Activated T-helper 9 cell treated with anti-CD3 and anti-CD28 coated beads, Interleukin-2, amount 50 U/mL, for 16 hours (primary cell): ENCODE measurements around the gene AACS.
"Not testable (repeated sequence)": the region's sequence is repeated elsewhere in the genome, so short reads cannot be mapped to it uniquely, and the experiment has no call there.

Experiments
- DNase-seq: peaks from one replicate; pipeline ENCODE4 v3.0.0-alpha.2; 2020; ENCODE audit warnings: low read depth

Gene AACS

GRCh38 chr12:125057708-125058107, 7.5 kb upstream of the AACS start:
- no peak for DNase-seq

- DNase-seq, result no peak
Observed at GRCh38 chr12:125061229-125061628, 4.0 kb upstream of the AACS start.

- DNase-seq, result not testable (repeated sequence)
Observed at GRCh38 chr12:125063522-125063921, 1.7 kb upstream of the AACS start.

- DNase-seq, result no peak
Observed at GRCh38 chr12:125064492-125064891, 743 bp upstream of the AACS start.

GRCh38 chr12:125065919-125066570, 810 bp downstream of the AACS start:
- DNase-seq, result no peak

GRCh38 chr12:125068391-125068790, 3.2 kb downstream of the AACS start:
- no peak for DNase-seq

GRCh38 chr12:125069616-125070015, 4.4 kb downstream of the AACS start:
- no peak for DNase-seq

GRCh38 chr12:125070112-125070511, 4.9 kb downstream of the AACS start:
- DNase-seq, result no peak

GRCh38 chr12:125070661-125071390, 5.6 kb downstream of the AACS start:
- no peak for DNase-seq

GRCh38 chr12:125071456-125071855, 6.2 kb downstream of the AACS start:
- DNase-seq, result no peak

- no peak for DNase-seq
Observed at GRCh38 chr12:125072496-125072895, 7.3 kb downstream of the AACS start.

- DNase-seq, result not testable (repeated sequence)
Observed at GRCh38 chr12:125074294-125074693, 9.1 kb downstream of the AACS start.

- no peak for DNase-seq
Observed at GRCh38 chr12:125076103-125076502, 10.9 kb downstream of the AACS start.

- no peak for DNase-seq
Observed at GRCh38 chr12:125079084-125079483, 13.8 kb downstream of the AACS start.

- DNase-seq, result no peak
Observed at GRCh38 chr12:125079648-125080645, 14.7 kb downstream of the AACS start.

GRCh38 chr12:125081427-125081826, 16.2 kb downstream of the AACS start:
- no peak for DNase-seq

GRCh38 chr12:125083072-125083471, 17.8 kb downstream of the AACS start:
- no peak for DNase-seq

- DNase-seq, result not testable (repeated sequence)
Observed at GRCh38 chr12:125088199-125088598, 23.0 kb downstream of the AACS start.

GRCh38 chr12:125089083-125089482, 23.8 kb downstream of the AACS start:
- no peak for DNase-seq

GRCh38 chr12:125089626-125090025, 24.4 kb downstream of the AACS start:
- no peak for DNase-seq

GRCh38 chr12:125090437-125090836, 25.2 kb downstream of the AACS start:
- DNase-seq, result no peak

GRCh38 chr12:125091401-125091800, 26.2 kb downstream of the AACS start:
- no peak for DNase-seq
